HG02759 (cell line): ENCODE results near the gene TAS2R7.
"Not testable (repeated sequence)": the region's sequence is repeated elsewhere in the genome, so short reads cannot be mapped to it uniquely, and the experiment has no call there.

Experiments
- ATAC-seq: cut with Tn5 transposase; IDR thresholded peaks from one replicate; pipeline ENCODE4 v1.9.1; 2021; ENCODE audit warnings: mild to moderate bottlenecking, moderate library complexity; ENCODE audit not compliant: unreplicated experiment

TAS2R7 gene, protein sequence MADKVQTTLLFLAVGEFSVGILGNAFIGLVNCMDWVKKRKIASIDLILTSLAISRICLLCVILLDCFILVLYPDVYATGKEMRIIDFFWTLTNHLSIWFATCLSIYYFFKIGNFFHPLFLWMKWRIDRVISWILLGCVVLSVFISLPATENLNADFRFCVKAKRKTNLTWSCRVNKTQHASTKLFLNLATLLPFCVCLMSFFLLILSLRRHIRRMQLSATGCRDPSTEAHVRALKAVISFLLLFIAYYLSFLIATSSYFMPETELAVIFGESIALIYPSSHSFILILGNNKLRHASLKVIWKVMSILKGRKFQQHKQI

GRCh38 chr12:10802587-10802986, at the start of gene TAS2R7:
TAS2R7 (minus strand) TSS chr12:10802627; CDS start chr12:10802570, 57 bp downstream.
- no peak for ATAC-seq

DNA sequence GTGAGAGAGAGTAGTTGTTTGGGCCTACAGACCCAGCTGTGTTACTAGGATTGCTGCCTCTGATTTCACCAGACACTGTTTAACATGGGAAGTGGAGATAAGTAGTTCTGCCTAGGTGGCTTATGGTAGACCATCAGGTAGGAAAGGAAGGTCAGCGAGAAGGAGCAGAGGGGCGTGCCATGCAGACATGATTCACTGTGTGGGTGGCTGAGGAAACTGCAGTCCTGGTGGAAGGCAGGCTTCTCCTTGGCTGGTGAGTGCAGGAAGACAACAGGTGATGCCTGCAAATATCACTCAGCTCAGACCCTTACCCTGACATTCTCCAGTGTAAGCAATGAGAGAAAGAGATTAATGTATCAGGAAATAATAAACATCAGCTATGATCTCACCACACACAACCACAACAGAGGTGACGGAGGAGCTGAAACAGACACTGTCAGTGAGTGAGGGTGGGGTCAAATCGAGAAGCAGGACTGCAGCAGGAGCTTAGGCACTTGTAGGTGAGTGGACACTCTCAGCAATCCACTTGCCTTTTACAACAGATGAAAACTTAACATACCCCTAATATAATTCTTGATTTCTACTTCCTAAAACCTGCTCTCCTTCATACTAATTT, 48.9 kb upstream of the TAS2R7 start:
- ATAC-seq = no peak

GRCh38 chr12:10849425-10849878, 47.0 kb upstream of the TAS2R7 start, which contains the start of gene PRR4:
PRR4 (minus strand) TSS chr12:10849475; CDS start chr12:10849437, 38 bp downstream.
- no peak for ATAC-seq

GRCh38 chr12:10847744-10848143, 45.3 kb upstream of the TAS2R7 start:
- no peak for ATAC-seq

- ATAC-seq = no peak
These were observed 40.4 kb upstream of the TAS2R7 start for GRCh38 chr12:10842862-10843261.

- ATAC-seq = no peak
These were observed 36.0 kb upstream of the TAS2R7 start for GRCh38 chr12:10838461-10838860.

GRCh38 chr12:10829994-10830393, 27.6 kb upstream of the TAS2R7 start:
- ATAC-seq = no peak

GRCh38 chr12:10826258-10826657, 23.8 kb upstream of the TAS2R7 start, which contains the start of gene TAS2R10:
TAS2R10 (minus strand) TSS chr12:10826358; CDS start chr12:10826269, 89 bp downstream.
- ATAC-seq = no peak

DNA sequence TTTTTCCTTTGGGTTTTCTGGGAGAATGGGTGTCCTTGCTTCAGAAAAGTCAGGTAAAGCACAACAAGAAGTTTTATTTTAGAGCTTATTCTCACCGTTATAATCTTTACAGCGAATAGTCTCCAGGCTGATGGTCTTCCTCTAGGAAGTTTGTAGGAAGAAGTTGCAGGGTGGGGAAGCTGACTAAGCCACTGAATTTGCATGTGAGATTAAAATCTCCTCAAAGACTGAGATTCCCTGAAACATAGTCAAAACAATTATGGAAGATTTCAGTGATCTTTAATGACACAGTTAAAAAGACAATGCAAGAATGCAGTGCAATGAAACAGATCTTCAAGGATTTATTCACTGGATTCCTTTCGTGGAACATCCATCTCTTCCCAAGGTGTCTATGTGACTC, 22.5 kb upstream of the TAS2R7 start:
- no peak for ATAC-seq

GRCh38 chr12:10811883-10812536, 9.6 kb upstream of the TAS2R7 start:
- ATAC-seq = no peak

DNA sequence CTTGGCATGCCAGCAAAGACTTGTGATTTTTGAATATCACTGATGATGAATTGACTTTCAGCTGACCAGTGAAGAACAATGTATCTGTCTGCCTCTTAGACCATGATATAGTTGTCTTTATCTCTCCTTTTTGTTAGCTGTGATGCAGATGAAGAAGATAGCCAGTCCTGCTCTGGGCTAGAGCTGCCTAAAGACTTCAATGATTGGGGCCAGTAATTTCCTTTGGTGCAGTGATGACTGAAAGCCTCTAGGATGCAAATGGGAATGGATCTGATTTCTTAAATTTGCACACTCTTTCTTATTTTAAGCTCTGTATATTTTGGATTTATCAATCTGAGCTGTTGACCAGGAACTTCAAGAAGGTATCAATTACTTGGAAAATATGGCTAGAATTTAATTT, 7.6 kb upstream of the TAS2R7 start, which contains the start of gene TAS2R9:
TSS of gene TAS2R9 (minus strand) at position 101 of the 400 bp plus-strand sequence. CDS start at position 8, 93 bp downstream.
- ATAC-seq = no peak

DNA sequence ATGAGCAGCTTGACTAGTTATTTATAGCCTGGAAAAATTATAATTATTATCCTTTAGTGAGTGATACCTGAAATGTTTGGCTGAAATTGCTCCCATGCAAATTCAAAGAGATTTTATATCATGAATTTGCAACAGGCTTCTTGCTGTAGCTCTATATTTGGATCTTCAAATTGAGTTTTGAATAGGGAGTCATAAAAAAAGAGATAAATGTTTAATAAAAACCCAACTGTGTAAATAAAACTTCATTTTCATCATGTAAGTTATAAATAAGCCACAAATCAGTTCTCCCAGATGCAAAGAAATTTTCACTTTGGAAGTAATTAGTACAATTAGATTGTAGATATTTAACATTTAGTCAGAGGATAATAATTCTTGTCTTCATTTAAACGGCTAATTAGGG, 4.8 kb upstream of the TAS2R7 start, which contains the start of gene TAS2R8:
TSS of gene TAS2R8 (minus strand) at position 101 of the 400 bp plus-strand sequence. CDS start 306 bp downstream, outside the sequence.
- no peak for ATAC-seq

DNA sequence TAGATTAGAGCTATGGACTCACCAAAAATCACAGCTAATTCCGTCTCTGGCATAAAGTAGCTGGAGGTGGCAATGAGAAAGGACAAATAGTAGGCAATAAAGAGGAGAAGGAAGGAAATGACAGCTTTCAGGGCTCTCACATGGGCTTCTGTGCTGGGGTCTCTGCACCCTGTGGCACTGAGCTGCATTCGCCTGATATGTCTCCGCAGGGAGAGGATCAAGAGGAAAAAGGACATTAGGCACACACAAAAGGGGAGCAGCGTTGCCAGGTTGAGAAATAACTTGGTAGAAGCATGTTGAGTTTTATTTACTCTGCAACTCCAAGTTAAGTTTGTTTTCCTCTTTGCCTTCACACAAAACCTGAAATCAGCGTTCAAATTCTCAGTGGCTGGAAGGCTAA, 686 bp downstream of the TAS2R7 start:
- ATAC-seq = no peak

GRCh38 chr12:10794222-10794621, 8.2 kb downstream of the TAS2R7 start:
- ATAC-seq = no peak

DNA sequence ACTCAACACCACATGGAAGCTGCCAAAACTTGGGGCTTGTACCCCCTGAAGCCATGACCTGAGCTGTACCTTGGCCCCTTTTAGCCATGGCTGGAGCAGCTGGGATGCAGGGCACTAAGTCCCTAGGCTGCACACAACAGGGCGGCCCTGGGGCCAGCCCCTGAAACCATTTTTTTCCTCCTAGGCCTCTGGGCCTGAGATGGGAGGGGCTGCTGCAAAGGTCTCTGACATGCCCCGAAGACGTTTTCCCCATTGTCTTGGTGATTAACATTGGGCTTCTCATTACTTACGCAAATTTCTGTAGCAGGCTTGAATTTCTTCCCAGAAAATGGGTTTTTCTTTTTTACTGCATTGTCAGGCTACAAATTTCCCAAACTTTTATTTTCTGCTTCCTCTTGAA, 10.7 kb downstream of the TAS2R7 start:
- ATAC-seq = not testable (repeated sequence)

- ATAC-seq = no peak
These were observed 19.2 kb downstream of the TAS2R7 start for GRCh38 chr12:10783252-10783651.

DNA sequence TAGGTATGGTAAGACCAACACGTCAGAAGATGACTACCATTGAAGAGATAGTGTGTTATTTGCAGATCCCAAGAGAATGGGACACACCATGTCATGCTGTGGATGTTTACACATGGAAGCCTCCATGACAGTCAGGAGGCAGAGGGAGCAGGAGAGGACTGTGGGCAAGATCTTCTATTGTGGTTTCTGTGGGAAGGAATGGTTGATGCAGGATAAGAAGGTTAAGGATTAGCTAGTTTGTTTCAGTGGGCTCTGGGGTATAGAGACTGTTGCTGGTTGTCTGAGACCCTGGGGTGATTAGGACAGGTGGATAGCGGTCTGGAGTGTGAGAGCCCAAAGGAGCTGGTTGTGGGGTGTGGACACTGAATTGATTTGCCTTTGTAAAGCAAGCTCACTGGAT, 23.3 kb downstream of the TAS2R7 start:
- ATAC-seq = no peak

- no peak for ATAC-seq
These were observed 31.2 kb downstream of the TAS2R7 start for GRCh38 chr12:10771132-10771733.

- ATAC-seq = no peak
These were observed 42.8 kb downstream of the TAS2R7 start for GRCh38 chr12:10759657-10760056.

- no peak for ATAC-seq
These were observed 46.2 kb downstream of the TAS2R7 start for GRCh38 chr12:10756194-10756593.

GRCh38 chr12:10753059-10753458, 49.4 kb downstream of the TAS2R7 start:
- no peak for ATAC-seq
